HG03280 (cell line): Measurements from ENCODE around the gene MDM1.

Experiments used
- ATAC-seq: cut with Tn5 transposase; IDR thresholded peaks from one replicate; pipeline ENCODE4 v1.9.1; 2021; ENCODE audit warnings: mild to moderate bottlenecking, moderate library complexity; ENCODE audit not compliant: unreplicated experiment

The MDM1 gene

GRCh38 chr12:68326716-68327115 is 5.4 kb downstream of the MDM1 start:
- no peak for ATAC-seq

DNA sequence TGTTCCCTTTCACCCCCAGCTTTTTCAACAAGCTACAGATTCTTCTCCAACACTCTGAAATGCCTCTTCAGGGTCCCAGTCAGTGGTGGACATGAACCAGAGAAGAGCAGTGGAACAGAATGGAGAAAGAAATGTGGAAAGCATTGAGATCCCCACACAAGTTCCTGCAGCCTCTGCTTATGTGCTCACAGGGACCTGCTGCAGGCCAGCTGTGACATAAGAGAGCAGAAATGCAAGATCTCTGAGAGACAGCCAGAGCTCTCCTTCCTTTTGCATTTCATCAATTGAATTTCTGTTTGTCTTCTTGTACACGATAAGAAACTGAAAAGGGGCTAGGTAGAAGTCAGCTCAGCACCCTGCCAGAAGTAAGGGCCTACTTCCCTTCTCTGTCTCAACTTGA is 6.2 kb downstream of the MDM1 start:
- ATAC-seq: no peak

GRCh38 chr12:68324531-68324930 is 7.6 kb downstream of the MDM1 start:
- no peak for ATAC-seq

GRCh38 chr12:68321140-68321539 is 11.0 kb downstream of the MDM1 start:
- ATAC-seq: no peak

GRCh38 chr12:68319988-68320623 is 12.1 kb downstream of the MDM1 start:
- no peak for ATAC-seq

DNA sequence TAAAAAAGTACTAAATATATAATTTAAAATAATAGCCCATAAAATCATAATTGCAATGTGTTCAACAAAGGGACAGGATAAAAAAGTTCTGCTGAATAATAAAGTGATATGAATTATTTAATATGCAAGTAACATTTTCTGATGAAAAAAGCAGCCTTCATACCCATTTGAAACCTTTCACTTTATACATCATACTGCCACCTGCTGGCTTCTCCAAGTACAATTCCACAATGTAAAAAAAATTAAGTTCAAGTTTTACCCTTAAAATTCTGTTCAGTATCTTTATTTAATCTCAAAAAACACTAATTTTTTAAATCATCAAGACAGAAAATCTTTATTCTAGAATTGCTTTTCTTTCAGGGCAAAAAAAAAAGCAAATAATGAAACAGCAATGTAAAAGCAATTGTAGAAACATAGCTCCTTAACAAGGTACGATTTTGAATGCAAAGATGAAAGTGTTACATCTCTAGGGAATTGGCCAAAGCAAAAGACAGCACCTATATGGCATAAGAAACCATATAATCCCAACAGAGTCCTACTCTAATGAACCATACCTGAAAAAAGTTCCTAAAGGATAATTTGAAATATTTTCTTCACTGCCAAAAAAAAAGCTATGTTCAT is 15.0 kb downstream of the MDM1 start:
- no peak for ATAC-seq

GRCh38 chr12:68310370-68310769 is 21.8 kb downstream of the MDM1 start:
- no peak for ATAC-seq

- ATAC-seq: peak; percentile 55
These were observed 25.6 kb downstream of the MDM1 start for GRCh38 chr12:68306564-68306963.

DNA sequence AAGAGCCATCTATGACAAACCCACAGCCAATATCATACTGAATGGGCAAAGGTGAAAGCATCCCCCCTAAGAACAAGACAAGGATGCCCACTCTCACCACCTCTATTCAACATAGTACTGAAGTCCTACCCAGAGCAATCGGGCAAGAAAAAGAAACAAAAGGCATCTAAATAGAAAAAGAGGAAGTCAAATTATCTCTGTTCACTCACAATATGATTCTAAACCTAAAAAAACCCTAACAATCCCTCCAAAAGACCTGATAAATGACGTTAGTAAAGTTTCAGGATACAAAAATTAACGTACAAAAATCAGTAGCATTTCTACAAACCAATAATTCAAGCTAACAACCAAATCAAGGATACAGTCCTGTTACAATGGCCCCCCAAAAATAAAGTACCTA is 26.9 kb downstream of the MDM1 start:
- no peak for ATAC-seq

GRCh38 chr12:68304626-68305025 is 27.5 kb downstream of the MDM1 start:
- no peak for ATAC-seq

- ATAC-seq: no peak
These were observed 28.3 kb downstream of the MDM1 start for GRCh38 chr12:68303850-68304249.

GRCh38 chr12:68297929-68298328 is 34.2 kb downstream of the MDM1 start:
- ATAC-seq: no peak

- no peak for ATAC-seq
These were observed 37.9 kb downstream of the MDM1 start for GRCh38 chr12:68294251-68294650.

GRCh38 chr12:68293347-68293746 is 38.8 kb downstream of the MDM1 start:
- ATAC-seq: no peak

DNA sequence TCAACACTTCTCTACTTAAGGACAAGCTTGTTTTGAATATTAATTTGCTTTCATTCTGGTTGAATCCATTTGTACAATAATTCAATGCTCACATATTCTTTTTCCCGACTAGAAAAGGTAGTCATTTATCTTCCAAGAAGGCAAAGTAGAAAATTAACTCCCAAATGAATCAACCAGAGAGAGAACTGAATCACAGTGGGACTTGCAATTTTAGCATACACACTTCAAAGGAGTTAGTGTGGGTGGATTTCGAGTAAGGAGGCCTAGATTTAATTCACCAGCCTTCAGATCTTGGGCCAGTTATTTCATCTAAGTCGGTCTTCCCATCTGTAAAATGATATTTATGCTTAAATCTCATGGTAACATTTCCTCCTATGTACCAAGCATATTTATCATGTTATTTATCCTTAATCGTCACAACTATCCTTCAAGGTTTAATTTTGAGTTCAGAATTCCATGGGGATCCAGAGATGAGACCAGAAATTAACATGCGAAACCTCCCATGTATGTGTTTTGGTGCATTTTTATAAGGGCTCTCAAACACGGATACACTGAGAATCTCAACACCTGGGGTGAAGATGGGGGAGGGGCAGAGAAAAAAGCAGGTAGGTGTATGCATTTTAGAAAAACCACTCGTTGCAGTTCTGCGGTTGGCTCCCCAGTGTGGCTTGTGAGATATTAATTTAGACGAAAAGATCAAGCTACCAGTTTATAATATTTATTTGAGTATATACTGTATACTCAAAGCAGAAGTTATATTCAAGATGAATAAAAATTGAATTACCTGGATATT is 39.8 kb downstream of the MDM1 start:
- no peak for ATAC-seq

GRCh38 chr12:68291396-68292036 is 40.6 kb downstream of the MDM1 start:
- no peak for ATAC-seq

- ATAC-seq: peak; percentile 98
These were observed 42.0 kb downstream of the MDM1 start for GRCh38 chr12:68290126-68290525.

- no peak for ATAC-seq
These were observed 45.1 kb downstream of the MDM1 start for GRCh38 chr12:68287106-68287505.

- ATAC-seq: no peak
These were observed 45.8 kb downstream of the MDM1 start for GRCh38 chr12:68286396-68286795.

DNA sequence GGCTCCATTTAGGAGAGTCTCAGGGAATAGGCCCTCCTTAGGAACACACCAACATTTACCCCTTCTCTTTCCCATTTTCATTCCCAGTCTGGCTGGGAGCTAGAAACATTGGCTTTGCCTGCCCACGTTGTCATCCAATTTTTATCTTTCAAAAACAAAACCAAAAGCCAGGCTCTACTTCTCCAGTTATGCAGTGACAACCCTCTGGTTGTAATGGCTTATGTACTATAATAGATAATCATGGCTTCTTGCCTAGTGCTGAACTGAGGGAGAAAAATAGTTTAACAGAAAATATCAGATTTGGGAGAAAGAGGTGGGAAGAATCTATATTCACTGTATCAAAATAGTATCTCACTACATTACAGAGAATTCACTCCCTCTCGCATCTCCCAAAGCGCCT is 46.6 kb downstream of the MDM1 start:
- ATAC-seq: no peak

DNA sequence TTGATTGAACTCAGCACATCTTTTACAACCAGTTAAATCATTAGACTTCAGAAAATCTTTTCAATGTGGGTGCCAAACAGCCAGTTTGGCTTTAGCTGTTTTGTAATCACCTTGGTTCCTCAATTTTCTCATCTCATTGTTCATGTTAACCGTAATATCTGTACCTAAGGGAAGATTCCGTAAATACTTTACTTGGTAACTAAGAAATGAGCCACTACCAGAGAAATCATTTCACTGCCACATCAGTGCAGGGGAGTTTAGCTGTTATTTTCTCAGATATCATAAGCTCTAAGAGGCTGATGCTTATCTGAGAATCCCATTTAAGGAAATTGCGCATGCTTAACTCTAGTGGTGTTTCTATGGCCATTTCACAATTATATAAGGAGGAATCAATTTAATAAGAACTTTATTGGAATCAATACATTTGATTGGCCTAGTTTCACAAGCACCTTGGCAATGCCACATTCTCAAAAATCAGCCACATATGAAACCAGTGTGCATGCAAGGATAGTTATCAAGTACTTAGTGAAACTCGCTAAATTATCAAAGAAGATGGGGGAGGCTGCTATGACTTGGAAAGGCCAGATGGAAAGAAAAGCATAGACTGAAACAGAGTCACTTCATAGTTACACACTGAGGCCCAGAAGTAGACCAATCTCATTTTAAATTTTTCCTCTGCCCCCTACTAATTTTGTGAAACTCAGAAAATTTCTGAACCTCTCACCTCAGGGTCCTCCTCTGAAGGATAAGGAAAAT is 50.7 kb downstream of the MDM1 start:
- ATAC-seq: no peak
